SU-DHL-6 (cell line): ENCODE results near the gene SPP2.

Experiments used
- CTCF ChIP-seq: fragments of 200-600 bp; sonication (generic); IDR thresholded peaks from one replicate; pipeline ENCODE4 v1.5.1; 2017; ENCODE audit warnings: antibody characterized with exemption, mild to moderate bottlenecking, low read length, moderate library complexity; ENCODE audit not compliant: insufficient read depth, poor library complexity, severe bottlenecking
- EZH2phosphoT487 ChIP-seq: fragments of 200-600 bp; sonication (generic), shearing (Covaris generic); conservative IDR thresholded peaks from 2 replicates; pipeline ENCODE4 v1.6.1; 2018; ENCODE audit warnings: mild to moderate bottlenecking, antibody characterized with exemption, low read length, moderate library complexity, mixed read lengths

- TF ChIP-seq CTCF (no peak), EZH2phosphoT487 (no peak)
Observed at GRCh38 chr2:234032279-234032856, 18.1 kb upstream of the SPP2 start.
